IPS-18c (cell line): Measurements from ENCODE around the gene SCYL3.
"Not testable (repeated sequence)": the region's sequence is repeated elsewhere in the genome, so short reads cannot be mapped to it uniquely, and the experiment has no call there.

Experiments used
- H3K4me3 ChIP-seq: 2 replicates; pipeline ENCODE4 v1.7.0; 2013; ENCODE audit warnings: low read depth, mild to moderate bottlenecking, low read length, moderate library complexity; ENCODE audit not compliant: insufficient read depth
- H3K9me3 ChIP-seq: one replicate; pipeline ENCODE4 v1.6.1; 2013; ENCODE audit warnings: mild to moderate bottlenecking, low read length, moderate library complexity; ENCODE audit not compliant: control insufficient read depth, insufficient read depth

The SCYL3 gene

GRCh38 chr1:169893645-169894423 is at the start of gene SCYL3:
TSS of gene SCYL3 (minus strand) at chr1:169893896. CDS start at chr1:169888840, 5,056 bp downstream.
- H3K9me3 ChIP-seq: no peaks in the 10 kb centered on the region
- H3K4me3 ChIP-seq: peak within 1 kb of the TSS; percentile 64

- no peaks in the 10 kb centered on the region for H3K9me3 ChIP-seq
- no peak overlapping the region for H3K4me3 ChIP-seq
Observed at GRCh38 chr1:169941982-169942830, 48.5 kb upstream of the SCYL3 start.

GRCh38 chr1:169933984-169934725 is 40.5 kb upstream of the SCYL3 start:
- Histone ChIP-seq H3K4me3 (no peak overlapping the region), H3K9me3 (no peaks in the 10 kb centered on the region)

- no peaks in the 10 kb centered on the region for H3K9me3 ChIP-seq
- no peak overlapping the region for H3K4me3 ChIP-seq
Observed at GRCh38 chr1:169931795-169932231, 38.1 kb upstream of the SCYL3 start.

GRCh38 chr1:169929210-169929526 is 35.5 kb upstream of the SCYL3 start:
- no peaks in the 10 kb centered on the region for H3K9me3 ChIP-seq

GRCh38 chr1:169928438-169929209 is 34.9 kb upstream of the SCYL3 start:
- H3K4me3 ChIP-seq: no peak overlapping the region
- no peaks in the 10 kb centered on the region for H3K9me3 ChIP-seq

More at GRCh38 chr1:169929210-169929526, 35.5 kb upstream of the SCYL3 start:
- no peak overlapping the region for H3K4me3 ChIP-seq

- Histone ChIP-seq H3K4me3 (no peak overlapping the region), H3K9me3 (no peaks in the 10 kb centered on the region)
Observed at GRCh38 chr1:169925505-169926482, 32.1 kb upstream of the SCYL3 start.

- Histone ChIP-seq H3K9me3 (no peaks in the 10 kb centered on the region), H3K4me3 (no peak overlapping the region)
Observed at GRCh38 chr1:169924829-169925228, 31.1 kb upstream of the SCYL3 start.

- Histone ChIP-seq H3K4me3 (no peak overlapping the region), H3K9me3 (no peaks in the 10 kb centered on the region)
Observed at GRCh38 chr1:169924063-169924462, 30.4 kb upstream of the SCYL3 start.

GRCh38 chr1:169921080-169921479 is 27.4 kb upstream of the SCYL3 start:
- no peak overlapping the region for H3K4me3 ChIP-seq
- H3K9me3 ChIP-seq: no peaks in the 10 kb centered on the region

GRCh38 chr1:169918927-169919326 is 25.2 kb upstream of the SCYL3 start:
- H3K4me3 ChIP-seq: no peak overlapping the region

GRCh38 chr1:169918220-169918619 is 24.5 kb upstream of the SCYL3 start:
- not testable (repeated sequence) for H3K4me3 ChIP-seq, H3K9me3 ChIP-seq

More at GRCh38 chr1:169918927-169919326, 25.2 kb upstream of the SCYL3 start:
- no peaks in the 10 kb centered on the region for H3K9me3 ChIP-seq

- Histone ChIP-seq H3K9me3 (no peaks in the 10 kb centered on the region), H3K4me3 (no peak overlapping the region)
Observed at GRCh38 chr1:169915150-169915549, 21.5 kb upstream of the SCYL3 start.

- Histone ChIP-seq H3K9me3 (no peaks in the 10 kb centered on the region), H3K4me3 (no peak overlapping the region)
Observed at GRCh38 chr1:169914531-169914930, 20.8 kb upstream of the SCYL3 start.

- Histone ChIP-seq H3K9me3 (no peaks in the 10 kb centered on the region), H3K4me3 (no peak overlapping the region)
Observed at GRCh38 chr1:169909499-169909898, 15.8 kb upstream of the SCYL3 start.

- H3K4me3 ChIP-seq: no peak overlapping the region
- H3K9me3 ChIP-seq: no peaks in the 10 kb centered on the region
Observed at GRCh38 chr1:169906938-169907337, 13.2 kb upstream of the SCYL3 start.
